ENCODE data around the gene HMGCS2.
"Not testable (repeated sequence)": the region's sequence is repeated elsewhere in the genome, so short reads cannot be mapped to it uniquely, and the experiment has no call there.

The HMGCS2 gene

DNA sequence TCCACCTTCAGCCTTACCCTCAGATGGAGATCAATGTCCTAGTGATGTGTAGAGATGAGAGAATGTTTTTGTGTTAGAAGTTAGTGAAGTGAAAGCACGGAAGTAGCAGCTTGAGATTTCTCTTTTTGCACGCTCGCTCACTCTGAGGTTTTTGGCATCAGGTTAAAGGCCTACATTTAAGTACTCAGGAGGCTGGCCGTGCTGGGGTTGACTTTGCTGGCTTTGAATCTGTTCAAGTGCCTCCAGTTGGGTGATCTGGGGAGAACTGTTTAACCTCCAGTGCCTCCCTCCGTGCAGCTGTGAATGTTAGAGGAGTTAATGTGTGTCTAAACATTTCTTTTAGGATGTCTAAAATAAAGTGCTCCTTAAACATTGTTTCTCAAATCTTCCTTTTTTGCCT is 43.1 kb downstream of the HMGCS2 start:
- no peak for DNase-seq

- DNase-seq, result no peak
Observed at GRCh38 chr1:119724611-119725218, 44.0 kb downstream of the HMGCS2 start.

DNA sequence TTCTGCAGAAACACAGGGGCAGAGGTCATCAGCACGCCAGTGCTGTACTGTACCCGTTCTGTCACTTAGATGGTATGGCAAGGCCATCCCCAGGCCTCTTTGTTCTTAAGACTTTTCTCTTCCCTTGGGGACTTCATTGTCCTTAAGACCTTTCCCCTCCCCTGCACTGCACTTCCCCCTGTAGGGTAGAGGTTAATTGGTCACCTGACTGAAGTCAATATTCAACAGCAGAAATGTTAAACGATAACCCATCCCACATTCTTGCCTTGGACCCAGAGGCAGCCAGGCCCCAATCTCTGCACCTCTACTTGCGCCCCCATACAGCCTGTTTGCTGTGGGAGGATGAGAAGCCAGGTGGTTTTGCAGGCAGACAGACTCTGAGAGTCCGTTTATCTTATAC is 46.8 kb downstream of the HMGCS2 start:
- no peak for DNase-seq

DNA sequence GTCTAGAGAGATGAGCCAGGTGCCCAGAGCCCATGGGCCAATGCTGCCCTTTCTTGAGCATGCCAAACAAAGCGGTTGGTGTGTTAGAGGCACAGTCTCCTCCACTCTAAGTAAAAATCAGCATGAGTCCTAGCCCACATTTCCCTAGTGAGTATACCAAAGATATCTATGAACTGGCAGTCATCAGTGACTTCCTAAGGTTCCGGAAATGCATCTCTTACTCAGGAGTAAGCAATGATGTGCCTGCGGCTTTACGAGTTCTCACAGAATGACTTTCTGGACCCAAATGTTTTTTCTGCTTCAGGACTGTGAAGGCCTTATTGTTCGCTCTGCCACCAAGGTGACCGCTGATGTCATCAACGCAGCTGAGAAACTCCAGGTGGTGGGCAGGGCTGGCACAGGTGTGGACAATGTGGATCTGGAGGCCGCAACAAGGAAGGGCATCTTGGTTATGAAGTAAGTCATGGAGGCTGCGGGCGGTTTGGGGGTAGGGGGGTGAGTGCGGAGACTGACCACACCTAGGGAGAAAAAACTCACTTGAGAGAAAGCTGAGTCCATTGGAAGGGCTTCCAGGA is 47.8 kb downstream of the HMGCS2 start:
- no peak for DNase-seq

DNA sequence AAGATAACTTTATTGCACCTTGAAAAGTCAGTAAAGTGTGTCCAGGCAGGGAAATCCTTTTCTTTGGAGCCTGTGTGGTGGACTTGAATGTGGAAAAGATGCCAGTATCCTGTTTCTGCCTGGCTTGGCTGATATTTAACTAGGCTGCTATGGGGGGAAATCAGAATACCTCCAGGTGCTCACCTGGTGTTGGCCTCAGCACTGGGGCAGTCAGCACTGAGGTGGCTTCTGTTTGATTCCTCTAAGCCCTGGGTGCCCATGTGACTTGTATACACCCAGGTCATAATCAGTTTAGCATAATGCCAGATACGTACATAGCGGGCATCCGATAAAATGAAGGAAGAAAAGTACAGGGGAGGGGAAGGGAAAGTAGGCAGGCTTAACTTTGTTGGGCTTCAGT is 49.7 kb downstream of the HMGCS2 start:
- no peak for DNase-seq

- DNase-seq, result no peak
Observed at GRCh38 chr1:119718409-119718808, 50.3 kb downstream of the HMGCS2 start.

GRCh38 chr1:119715542-119715941 is 53.2 kb downstream of the HMGCS2 start:
- DNase-seq, result no peak

GRCh38 chr1:119714583-119714982 is 54.1 kb downstream of the HMGCS2 start:
- no peak for DNase-seq

GRCh38 chr1:119713749-119714456 is 54.8 kb downstream of the HMGCS2 start:
- DNase-seq, result no peak

DNA sequence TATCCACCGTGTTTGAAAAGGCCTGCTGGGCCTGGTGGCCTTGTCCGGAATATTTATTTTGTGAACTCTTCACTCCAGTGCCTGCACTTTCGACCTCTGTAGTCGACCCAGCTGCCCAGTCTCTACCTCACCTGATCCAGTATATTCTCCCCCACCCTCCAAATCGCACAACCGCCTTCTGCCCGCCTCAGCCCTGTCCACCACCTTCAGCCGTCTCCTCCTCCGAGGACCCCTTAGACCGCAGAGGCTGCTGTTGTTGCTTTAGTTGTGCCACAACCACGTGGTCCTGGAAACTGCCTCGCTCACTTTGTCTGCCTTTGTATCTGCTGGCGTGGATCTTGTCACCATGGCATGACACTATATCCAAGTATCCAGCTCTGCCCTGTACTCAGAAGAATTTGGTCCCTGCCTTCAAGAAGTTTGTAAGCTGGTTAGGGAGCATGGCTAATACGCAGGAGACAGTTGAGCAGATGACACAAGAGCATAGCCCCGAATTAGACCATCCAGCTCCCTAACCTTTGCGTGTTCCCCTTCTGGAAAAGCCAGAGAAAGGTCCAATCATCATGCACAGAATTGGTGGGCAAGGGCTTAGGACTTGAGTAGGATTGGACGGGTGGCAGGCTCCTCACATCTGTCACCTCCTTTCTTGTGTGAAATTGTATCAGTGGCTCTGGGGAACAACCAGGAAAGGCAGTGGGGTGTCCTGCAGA is 55.5 kb downstream of the HMGCS2 start:
- DNase-seq, result no peak

- no peak for DNase-seq
Observed at GRCh38 chr1:119712342-119713038, 56.2 kb downstream of the HMGCS2 start.

GRCh38 chr1:119711804-119712341 is 56.8 kb downstream of the HMGCS2 start, which contains the start of gene PHGDH:
Gene PHGDH, plus strand, starts transcription at chr1:119711934. Its CDS starts 89 bp downstream, at chr1:119712023.
- DNase-seq, result no peak

- not testable (repeated sequence) for DNase-seq
Observed at GRCh38 chr1:119711356-119711803, 57.3 kb downstream of the HMGCS2 start.

DNA sequence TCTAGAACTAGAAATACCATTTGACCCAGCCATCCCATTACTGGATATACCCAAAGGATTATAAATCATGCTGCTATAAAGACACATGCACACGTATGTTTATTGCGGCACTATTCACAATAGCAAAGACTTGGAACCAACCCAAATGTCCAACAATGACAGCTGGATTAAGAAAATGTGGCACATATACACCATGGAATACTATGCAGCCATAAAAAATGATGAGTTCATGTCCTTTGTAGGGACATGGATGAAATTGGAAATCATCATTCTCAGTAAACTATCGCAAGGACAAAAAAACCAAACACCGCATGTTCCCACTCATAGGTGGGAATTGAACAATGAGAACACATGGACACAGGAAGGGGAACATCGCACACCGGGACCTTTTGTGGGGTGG is 62.1 kb downstream of the HMGCS2 start:
- not testable (repeated sequence) for DNase-seq

- no peak for DNase-seq
Observed at GRCh38 chr1:119703666-119704450, 64.8 kb downstream of the HMGCS2 start.

- DNase-seq, result no peak
Observed at GRCh38 chr1:119702384-119702783, 66.3 kb downstream of the HMGCS2 start.

DNA sequence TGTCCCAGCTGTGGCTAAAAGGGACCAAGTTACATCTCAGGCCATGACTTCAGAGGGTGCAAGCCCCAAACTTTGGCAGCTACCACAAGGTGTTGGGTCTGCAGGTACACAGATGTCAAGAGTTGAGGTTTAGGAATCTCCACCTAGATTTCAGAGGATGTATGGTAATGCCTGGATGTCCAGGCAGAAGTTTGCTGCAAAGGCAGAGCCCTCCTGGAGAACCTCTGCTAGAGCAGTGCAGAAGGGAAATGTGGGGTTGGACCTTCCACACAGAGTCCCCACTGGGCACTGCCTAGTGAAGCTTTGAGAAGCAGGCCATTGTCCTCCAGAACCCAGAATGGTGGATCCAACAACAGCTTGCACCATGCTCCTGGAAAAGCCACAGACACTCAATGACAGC is 67.0 kb downstream of the HMGCS2 start:
- no peak for DNase-seq

DNA sequence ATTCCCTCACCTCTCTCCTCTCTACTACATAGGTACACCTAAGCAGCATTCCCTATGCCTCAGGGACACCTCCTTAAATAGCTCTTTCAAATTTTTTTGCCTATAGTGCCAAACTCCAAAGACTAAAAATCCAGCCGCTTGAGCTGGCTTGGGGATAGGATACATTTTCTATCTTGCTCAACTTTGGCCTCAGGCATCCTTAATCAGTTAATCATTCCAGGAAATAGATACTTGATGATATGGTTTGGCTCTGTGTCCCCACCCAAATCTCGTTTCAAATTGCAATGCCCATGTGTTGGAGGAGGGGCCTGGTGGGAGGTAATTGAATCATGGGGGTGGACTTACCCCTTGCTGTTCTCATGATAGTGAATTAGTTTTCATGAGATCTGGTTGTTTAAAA is 68.4 kb downstream of the HMGCS2 start:
- no peak for DNase-seq
